ENCODE measurements around the gene SP2. TPM values are rescaled to one million over a fixed set of nuclear protein-coding genes. Genes with fewer than 3 reads are reported as not detected.

Gene SP2
- total and polyA plus RNA-seq, 2 donors from 2014 or later: 9.0 to 23.6 TPM

GRCh38 chr17:47850692-47851573 is 45.1 kb upstream of the SP2 start, which contains the start of gene SP6:
Gene SP6, minus strand, starts transcription at chr17:47851163. Its CDS starts 2,734 bp downstream, at chr17:47848429.
- H3K27me3 ChIP-seq (ENCODE audit: control insufficient read depth, insufficient read depth, low read length): peaks cover 44% of the 10 kb centered on the region
- peaks cover 0 to 10% (median 3%) of the 10 kb centered on the region in 3 donors for H3K4me1 ChIP-seq (ENCODE audit: control insufficient read depth in 2 of 3, insufficient read depth in 2 of 3, low read depth in 1 of 3, low read length in 3 of 3)
- H3K27ac ChIP-seq (ENCODE audit: low read depth in 2 of 2, low read length in 2 of 2): peak within 1 kb of the TSS in 1 of 2 donors; percentile 17
- DNase-seq: peak; percentile 83 to 94 (median 85)
- FAIRE-seq: no peak
- intact Hi-C loops (cut with DNase I): no loop called here
- H3K4me3 ChIP-seq (ENCODE audit: low read length in 3 of 3): peak within 1 kb of the TSS; percentile 11 to 46 (median 31)
- peak within 1 kb of the TSS in 2 of 3 donors; percentile 34 to 60 for H3K9ac ChIP-seq (ENCODE audit: low read length in 3 of 3)
- TF ChIP-seq CTCF (IDR thresholded peaks at IDR 0.05; ENCODE audit: borderline replicate concordance, extremely low read depth, insufficient read depth): peak; percentile 11
- H3K9me3 ChIP-seq (ENCODE audit: control insufficient read depth in 2 of 3, insufficient read depth in 1 of 3, low read length in 3 of 3): no peaks in the 10 kb centered on the region
- H3K36me3 ChIP-seq (ENCODE audit: control insufficient read depth in 2 of 3, insufficient read depth in 3 of 3, low read length in 3 of 3): no peaks in the 10 kb centered on the region

- no peak for FAIRE-seq
- H3K36me3 ChIP-seq (ENCODE audit: control insufficient read depth in 2 of 3, insufficient read depth in 3 of 3, low read length in 3 of 3): no peaks in the 10 kb centered on the region
- no peak overlapping the region for H3K4me3 ChIP-seq (ENCODE audit: low read length in 3 of 3)
- H3K9ac ChIP-seq (ENCODE audit: low read length in 3 of 3): no peak overlapping the region
- intact Hi-C loops (cut with DNase I): no loop called here
- H3K27ac ChIP-seq (ENCODE audit: low read depth in 2 of 2, low read length in 2 of 2): no peak overlapping the region
- peaks cover 0 to 10% (median 3%) of the 10 kb centered on the region in 3 donors for H3K4me1 ChIP-seq (ENCODE audit: control insufficient read depth in 2 of 3, insufficient read depth in 2 of 3, low read depth in 1 of 3, low read length in 3 of 3)
- H3K27me3 ChIP-seq (ENCODE audit: control insufficient read depth, insufficient read depth, low read length): peaks cover 44% of the 10 kb centered on the region
- peak in 1 of 5 donors; percentile 62 for DNase-seq
- TF ChIP-seq CTCF (IDR thresholded peaks at IDR 0.05; ENCODE audit: borderline replicate concordance, extremely low read depth, insufficient read depth): no peak
- no peaks in the 10 kb centered on the region for H3K9me3 ChIP-seq (ENCODE audit: control insufficient read depth in 2 of 3, insufficient read depth in 1 of 3, low read length in 3 of 3)
These were observed 44.3 kb upstream of the SP2 start for GRCh38 chr17:47851764-47852112.

DNA sequence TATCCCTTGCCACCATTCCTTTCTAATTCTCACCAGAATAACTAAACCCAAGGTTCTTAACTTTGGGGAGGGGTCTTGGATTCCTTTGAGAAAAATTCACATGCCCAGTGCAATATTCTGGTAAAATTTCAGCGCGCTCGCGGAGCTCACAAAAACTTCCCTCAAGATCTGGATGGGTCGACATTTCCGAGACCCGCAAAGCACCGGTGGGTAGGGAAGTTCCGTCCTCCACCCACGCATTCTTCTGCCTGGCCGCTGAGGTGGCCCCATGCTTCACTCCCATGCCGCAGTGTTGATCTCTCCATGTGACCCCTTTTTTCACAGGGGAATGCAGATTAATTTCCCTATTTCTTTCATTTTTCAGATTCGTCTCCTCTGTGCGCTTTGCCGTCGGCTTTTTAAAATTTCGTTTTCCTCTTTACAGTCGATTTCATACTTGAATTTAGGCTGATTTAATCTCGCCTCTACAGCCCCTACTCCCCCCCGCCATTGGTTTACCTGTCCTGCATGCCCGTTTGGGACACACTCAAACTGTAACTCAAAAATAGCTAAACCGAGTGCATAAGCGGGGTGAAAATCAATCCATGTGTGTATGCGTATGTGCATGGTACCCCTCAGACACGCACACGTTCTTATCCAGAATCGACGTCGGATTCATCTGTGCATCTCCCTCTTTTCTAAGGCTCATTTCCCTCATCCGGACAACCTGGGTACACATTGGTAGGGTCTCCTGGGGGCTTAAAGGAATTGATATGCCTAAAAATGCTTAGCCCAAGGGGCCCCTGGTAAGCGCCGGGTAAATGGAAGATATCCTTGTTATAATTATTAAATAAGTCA is 43.7 kb upstream of the SP2 start:
- TF ChIP-seq CTCF (IDR thresholded peaks at IDR 0.05; ENCODE audit: borderline replicate concordance, extremely low read depth, insufficient read depth): no peak
- no peak overlapping the region for H3K9ac ChIP-seq (ENCODE audit: low read length in 3 of 3)
- intact Hi-C loops (cut with DNase I): no loop called here
- no peaks in the 10 kb centered on the region for H3K9me3 ChIP-seq (ENCODE audit: control insufficient read depth in 2 of 3, insufficient read depth in 1 of 3, low read length in 3 of 3)
- H3K4me3 ChIP-seq (ENCODE audit: low read length in 3 of 3): no peak overlapping the region
- peaks cover 0 to 10% (median 3%) of the 10 kb centered on the region in 3 donors for H3K4me1 ChIP-seq (ENCODE audit: control insufficient read depth in 2 of 3, insufficient read depth in 2 of 3, low read depth in 1 of 3, low read length in 3 of 3)
- FAIRE-seq (no peak), DNase-seq (peak in 1 of 5 donors; percentile 41)
- H3K27ac ChIP-seq (ENCODE audit: low read depth in 2 of 2, low read length in 2 of 2): no peak overlapping the region
- peaks cover 43% of the 10 kb centered on the region for H3K27me3 ChIP-seq (ENCODE audit: control insufficient read depth, insufficient read depth, low read length)
- H3K36me3 ChIP-seq (ENCODE audit: control insufficient read depth in 2 of 3, insufficient read depth in 3 of 3, low read length in 3 of 3): no peaks in the 10 kb centered on the region

Measured in kidney (tissue), 14 donors.